HCT116 (cell line): ENCODE measurements around the gene LURAP1L.

Experiments used
- EZH2phosphoT487 ChIP-seq: fragments of 200-600 bp; IDR thresholded peaks from 2 replicates; pipeline ENCODE4 v1.6.1; 2018; ENCODE audit warnings: antibody characterized with exemption, borderline replicate concordance
- POLR2A ChIP-seq: IDR thresholded peaks from 2 replicates; pipeline ENCODE4 v1.7.0; 2011; ENCODE audit warnings: borderline replicate concordance; ENCODE audit not compliant: insufficient read depth, insufficient read length; ENCODE audit errors: extremely low read depth
- SP1 ChIP-seq: IDR thresholded peaks from 2 replicates; pipeline ENCODE4 v1.6.1; 2012; ENCODE audit warnings: low read depth

GRCh38 chr9:12737871-12738270, 36.9 kb upstream of the LURAP1L start:
- TF ChIP-seq POLR2A (no peak), SP1 (no peak), EZH2phosphoT487 (no peak)
